HEK293T (cell line): ENCODE measurements around the gene KRT79.

Source experiments
- BHLHE40 ChIP-seq: fragments of 450-650 bp; IDR thresholded peaks from 2 replicates; pipeline ENCODE4 v1.6.1; 2016; ENCODE audit warnings: mild to moderate bottlenecking, moderate library complexity, borderline replicate concordance
- CTBP1 ChIP-seq: fragments of 450-650 bp; IDR thresholded peaks from 2 replicates; pipeline ENCODE4 v1.6.1; 2016; ENCODE audit warnings: borderline replicate concordance
- ELF4 ChIP-seq: fragments of 450-650 bp; IDR thresholded peaks from 2 replicates; pipeline ENCODE4 v1.6.1; 2017; ENCODE audit warnings: antibody characterized with exemption
- FOXA1 ChIP-seq: fragments of 450-650 bp; IDR thresholded peaks from 2 replicates; pipeline ENCODE4 v1.6.1; 2016; ENCODE audit warnings: mild to moderate bottlenecking
- FOXK2 ChIP-seq: fragments of 450-650 bp; IDR thresholded peaks from 2 replicates; pipeline ENCODE4 v1.6.1; 2016; ENCODE audit warnings: mild to moderate bottlenecking
- HDGF ChIP-seq: fragments of 450-650 bp; IDR thresholded peaks from 2 replicates; pipeline ENCODE4 v1.6.1; 2017; ENCODE audit warnings: antibody characterized with exemption, borderline replicate concordance
- NFRKB ChIP-seq: fragments of 450-650 bp; IDR thresholded peaks from 2 replicates; pipeline ENCODE4 v1.6.1; 2016; ENCODE audit warnings: mild to moderate bottlenecking, moderate library complexity
- PKNOX1 ChIP-seq: fragments of 450-650 bp; IDR thresholded peaks from 2 replicates; pipeline ENCODE4 v1.6.1; 2016
- SP1 ChIP-seq: fragments of 450-650 bp; IDR thresholded peaks from 2 replicates; pipeline ENCODE4 v1.6.1; 2017
- SUZ12 ChIP-seq: fragments of 450-650 bp; IDR thresholded peaks from 2 replicates; pipeline ENCODE4 v1.6.1; 2016; ENCODE audit warnings: mild to moderate bottlenecking
- TARDBP ChIP-seq: fragments of 450-650 bp; IDR thresholded peaks from 2 replicates; pipeline ENCODE4 v1.6.1; 2016

- no peak for TF ChIP-seq FOXK2
- no peak for TF ChIP-seq SP1
- no peak for TF ChIP-seq BHLHE40
- no peak for TF ChIP-seq ELF4
- TF ChIP-seq CTBP1: no peak
- no peak for TF ChIP-seq HDGF
- no peak for TF ChIP-seq NFRKB
- no peak for TF ChIP-seq PKNOX1
- TF ChIP-seq TARDBP: no peak
- TF ChIP-seq FOXA1: no peak
- no peak for TF ChIP-seq SUZ12
Measured at GRCh38 chr12:52795694-52796428, 38.2 kb downstream of the KRT79 start, which contains the start of gene KRT3.
